HCT116 (cell line): ENCODE measurements around the gene DCTD. TPM values are rescaled to one million over a fixed set of nuclear protein-coding genes. Genes with fewer than 3 reads are reported as not detected.

Source experiments
- ATAC-seq: fragments of 200-7000 bp; cut with Tn5 transposase; 2 replicates; pipeline ENCODE4 v1.9.1; 2020; ENCODE audit warnings: mild to moderate bottlenecking, moderate library complexity
- BruUV-seq: library from RNA; stranded (reverse); fragments of 400-500 nt; replicated peaks from 2 replicates; lab custom pipeline; 2021; lab: Mats Ljungman, UMichigan
- CTCF ChIA-PET: fragments of 300-600 bp; sonication (Branson Sonifier 250); formaldehyde crosslinking; loops from one replicate; lab custom pipeline; 2021; ENCODE audit warnings: antibody characterized with exemption; lab: Charles Lee
- POLR2A ChIA-PET: fragments of 300-600, 350-600 bp; sonication (Branson Sonifier 250); formaldehyde crosslinking; loops from one replicate; lab custom pipeline; 2021; ENCODE audit warnings: antibody characterized with exemption; lab: Charles Lee
- RAD21 ChIA-PET, 2 experiments: fragments of 300-600 bp; sonication (Branson Sonifier 250); formaldehyde crosslinking; loops; one replicate each; lab custom pipeline; 2023; ENCODE audit warnings: low total read pairs in 2 of 2; ENCODE audit not compliant: uncharacterized antibody in 2 of 2, unreplicated experiment in 2 of 2, low non-redundant PET in 1 of 2; lab: Charles Lee
- DNase-seq: peaks from one replicate; pipeline ENCODE4 v3.0.0-alpha.2; 2010; ENCODE audit warnings: low read depth, low spot score
- H2AFZ ChIP-seq: fragments of 200-600 bp; shearing (Covaris generic), sonication (generic); 2 replicates; pipeline ENCODE4 v1.6.1; 2017; ENCODE audit warnings: low read depth, mixed run types, mixed read lengths, antibody characterized with exemption, low read length; ENCODE audit not compliant: poor library complexity, severe bottlenecking
- H3K27ac ChIP-seq: 2 replicates; pipeline ENCODE4 v1.5.1; 2012; ENCODE audit warnings: low read depth, low read length
- H3K27me3 ChIP-seq: fragments of 200-600 bp; sonication (generic); 2 replicates; pipeline ENCODE4 v1.6.1; 2016; ENCODE audit warnings: mixed run types, low read length, mixed read lengths; ENCODE audit not compliant: insufficient read depth
- H3K36me3 ChIP-seq, 2 experiments: fragments of 200-500 bp in 1 of 2; fragments of 200-600 bp in 1 of 2; sonication (Bioruptor generic) in 1 of 2; sonication (generic) in 1 of 2; 2 replicates each; pipeline versions ENCODE4 v1.5.1 to v1.6.1; 2014 to 2016; ENCODE audit warnings: low read length in 2 of 2, inconsistent platforms in 1 of 2, mixed read lengths in 1 of 2, mixed run types in 1 of 2; ENCODE audit not compliant: insufficient read depth in 2 of 2, control insufficient read depth in 1 of 2
- H3K4me1 ChIP-seq, 2 experiments: fragments of 200-600 bp in 1 of 2; sonication (generic) in 1 of 2; 2 replicates each; pipeline versions ENCODE4 v1.5.1 to v1.6.1; 2012 to 2017; ENCODE audit warnings: low read length in 2 of 2, inconsistent platforms in 1 of 2, mild to moderate bottlenecking in 1 of 2, mixed read lengths in 1 of 2, mixed run types in 1 of 2, moderate library complexity in 1 of 2; ENCODE audit not compliant: insufficient read depth in 2 of 2, control insufficient read depth in 1 of 2
- H3K4me2 ChIP-seq: fragments of 200-600 bp; sonication (generic); 2 replicates; pipeline ENCODE4 v1.6.1; 2017; ENCODE audit warnings: mixed run types, low read length, mixed read lengths
- H3K4me3 ChIP-seq, 2 experiments: fragments of 200-600 bp in 1 of 2; sonication (generic) in 1 of 2; replicated peaks in 1 of 2; 2 replicates each; pipeline ENCODE4 v1.5.1; 2011 to 2016; ENCODE audit warnings: low read length in 2 of 2, control low read depth in 1 of 2, low read depth in 1 of 2, mild to moderate bottlenecking in 1 of 2, mixed read lengths in 1 of 2, mixed run types in 1 of 2
- H3K79me2 ChIP-seq: fragments of 200-600 bp; sonication (generic); 2 replicates; pipeline ENCODE4 v1.6.1; 2017; ENCODE audit warnings: mild to moderate bottlenecking, mixed run types, low read length, moderate library complexity, mixed read lengths; ENCODE audit not compliant: insufficient read depth
- H3K9ac ChIP-seq: fragments of 200-600 bp; sonication (generic); 2 replicates; pipeline ENCODE4 v1.6.1; 2016; ENCODE audit warnings: low read length, mixed read lengths
- H3K9me2 ChIP-seq: fragments of 200-600 bp; sonication (generic), shearing (Covaris generic); 2 replicates; pipeline ENCODE4 v1.6.1; 2017; ENCODE audit warnings: mixed run types, mild to moderate bottlenecking, moderate library complexity; ENCODE audit not compliant: insufficient read depth
- H3K9me3 ChIP-seq, 2 experiments: fragments of 200-500 bp in 1 of 2; fragments of 200-600 bp in 1 of 2; sonication (Bioruptor generic) in 1 of 2; sonication (generic) in 1 of 2; 2 replicates each; pipeline ENCODE4 v1.6.1; 2014 to 2017; ENCODE audit warnings: low read length in 2 of 2, mixed read lengths in 2 of 2, inconsistent platforms in 1 of 2, low read depth in 1 of 2, mild to moderate bottlenecking in 1 of 2, mixed run types in 1 of 2, moderate library complexity in 1 of 2; ENCODE audit not compliant: control insufficient read depth in 1 of 2, insufficient read depth in 1 of 2
- H4K20me1 ChIP-seq: fragments of 200-600 bp; sonication (generic), shearing (Covaris generic); 2 replicates; pipeline ENCODE4 v1.6.1; 2017; ENCODE audit warnings: mixed run types, mild to moderate bottlenecking, moderate library complexity; ENCODE audit not compliant: insufficient read depth
- CBX3 ChIP-seq: IDR thresholded peaks from 2 replicates; pipeline ENCODE4 v1.6.1; 2012; ENCODE audit warnings: low read depth
- CTCF ChIP-seq, 3 experiments: fragments of 200-600 bp in 1 of 3; sonication (generic) in 1 of 3; IDR thresholded peaks in 2 of 3; conservative IDR thresholded peaks in 1 of 3; 2 replicates each; pipeline ENCODE4 v1.5.1; 2012 to 2017; ENCODE audit warnings: low read depth in 2 of 3, low read length in 2 of 3, antibody characterized with exemption in 1 of 3, borderline replicate concordance in 1 of 3, control low read depth in 1 of 3, mild to moderate bottlenecking in 1 of 3, mixed read lengths in 1 of 3, mixed run types in 1 of 3, moderate library complexity in 1 of 3; ENCODE audit not compliant: insufficient read depth in 1 of 3
- EGR1 ChIP-seq: IDR thresholded peaks from 2 replicates; pipeline ENCODE4 v1.6.1; 2012; ENCODE audit warnings: low read depth
- ELF1 ChIP-seq: IDR thresholded peaks from 2 replicates; pipeline ENCODE4 v1.6.1; 2012; ENCODE audit warnings: low read depth, borderline replicate concordance
- EZH2 ChIP-seq: fragments of 200-600 bp; sonication (generic); IDR thresholded peaks from 2 replicates; pipeline ENCODE4 v1.6.1; 2017; ENCODE audit warnings: antibody characterized with exemption, mixed run types
- FOSL1 ChIP-seq: IDR thresholded peaks from 2 replicates; pipeline ENCODE4 v1.6.1; 2012; ENCODE audit warnings: low read depth
- MAX ChIP-seq: IDR thresholded peaks from 2 replicates; pipeline ENCODE4 v1.6.1; 2012
- POLR2AphosphoS5 ChIP-seq: IDR thresholded peaks from 2 replicates; pipeline ENCODE4 v1.6.1; 2011; ENCODE audit warnings: mild to moderate bottlenecking, low read depth, low read length, moderate library complexity
- RAD21 ChIP-seq: IDR thresholded peaks from 2 replicates; pipeline ENCODE4 v1.6.1; 2012; ENCODE audit warnings: low read depth, mild to moderate bottlenecking
- REST ChIP-seq: IDR thresholded peaks from 2 replicates; pipeline ENCODE4 v1.6.1; 2012; ENCODE audit warnings: low read depth
- SP1 ChIP-seq: IDR thresholded peaks from 2 replicates; pipeline ENCODE4 v1.6.1; 2012; ENCODE audit warnings: low read depth
- TCF7L2 ChIP-seq: IDR thresholded peaks from 2 replicates; pipeline ENCODE4 v1.7.0; 2011; ENCODE audit warnings: borderline replicate concordance, inconsistent platforms; ENCODE audit not compliant: insufficient read depth, insufficient read length; ENCODE audit errors: extremely low read depth
- YY1 ChIP-seq: IDR thresholded peaks from 2 replicates; pipeline ENCODE4 v1.6.1; 2011; ENCODE audit warnings: low read length, low read depth, moderate library complexity, mild to moderate bottlenecking; ENCODE audit not compliant: insufficient replicate concordance; ENCODE audit errors: extremely low read depth
- ZBTB33 ChIP-seq: IDR thresholded peaks from 2 replicates; pipeline ENCODE4 v1.6.1; 2011; ENCODE audit warnings: mild to moderate bottlenecking, low read length, moderate library complexity; ENCODE audit not compliant: insufficient replicate concordance; ENCODE audit errors: extremely low read depth
- ZFX ChIP-seq: fragments of 450-650 bp; IDR thresholded peaks from 2 replicates; pipeline ENCODE4 v1.6.1; 2017
- intact Hi-C: fragments of 100-400 bp; cut with micrococcal nuclease; formaldehyde crosslinking; loops from 2 replicates; pipeline ENCODE4 v1.10.0; 2022
- total RNA-seq: library from RNA; stranded (reverse); gene quantifications from one replicate; pipeline ENCODE4 v1.2.1, GENCODE V29; 2021; ENCODE audit not compliant: unreplicated experiment

Gene DCTD
- total RNA-seq, 1 experiment from 2014 or later, result 96.3 TPM

GRCh38 chr4:182903013-182903412 is 14.2 kb downstream of the DCTD start:
- H3K36me3 ChIP-seq, result peaks cover 17% of the 10 kb centered on the region in 2 experiments; a peak in 3 of 4 replicates
- BruUV-seq, result no TSS peak
- H3K4me2 ChIP-seq, result no peak overlapping the region
- no peaks in the 10 kb centered on the region for H3K9me2 ChIP-seq
- ATAC-seq, result no peak
- DNase-seq, result no peak
- TF ChIP-seq MAX, result no peak
- TF ChIP-seq EGR1, result no peak
- TF ChIP-seq ZBTB33, result no peak
- TF ChIP-seq TCF7L2, result no peak
- no peak for TF ChIP-seq YY1
- TF ChIP-seq ZFX, result no peak
- TF ChIP-seq FOSL1, result no peak
- no peak for TF ChIP-seq SP1
- TF ChIP-seq RAD21, result no peak
- TF ChIP-seq CTCF (IDR thresholded peaks at IDR 0.05 in 2 of 3, conservative IDR thresholded peaks at IDR 0.05 in 1 of 3; ENCODE audit: borderline replicate concordance in 1 of 3, insufficient read depth in 1 of 3, low read depth in 2 of 3, low read length in 2 of 3), result no peak
- no peak for TF ChIP-seq POLR2AphosphoS5
- no peak for TF ChIP-seq REST
- TF ChIP-seq CBX3, result no peak
- no peak for TF ChIP-seq EZH2
- no peak for TF ChIP-seq ELF1
- RAD21 ChIA-PET, result no interaction called here
- H3K79me2 ChIP-seq, result peaks cover 39% of the 10 kb centered on the region; the same call in 1 of the 2 replicates
- intact Hi-C loops, result no loop called here
- no peak overlapping the region for H3K27ac ChIP-seq
- no peaks in the 10 kb centered on the region for H3K4me1 ChIP-seq
- POLR2A ChIA-PET, result no interaction called here
- H4K20me1 ChIP-seq, result no peaks in the 10 kb centered on the region
- CTCF ChIA-PET, result no interaction called here
- no peaks in the 10 kb centered on the region for H3K9me3 ChIP-seq
- no peak overlapping the region for H3K4me3 ChIP-seq
- H2AFZ ChIP-seq, result no peak overlapping the region
- H3K27me3 ChIP-seq, result no peaks in the 10 kb centered on the region
- no peak overlapping the region for H3K9ac ChIP-seq
